Stimulated activated CD4-positive, alpha-beta T cell treated with anti-CD3 and anti-CD28 coated beads, Interleukin-4, amount 100 ng/mL, for 24 hours (primary cell): ENCODE data around the gene CNPPD1.

ENCODE experiments used
- DNase-seq: peaks from one replicate; pipeline ENCODE4 v3.0.0-alpha.2; 2020

Gene CNPPD1

GRCh38 chr2:219178377-219179175, 1.9 kb upstream of the CNPPD1 start:
- peak; percentile 29 for DNase-seq

GRCh38 chr2:219177552-219178376, 1.0 kb upstream of the CNPPD1 start, which contains the start of gene RETREG2:
RETREG2 (plus strand) TSS chr2:219178275; CDS start chr2:219178353, 78 bp downstream.
- peak; percentile 76 for DNase-seq

GRCh38 chr2:219175928-219176817, 552 bp downstream of the CNPPD1 start:
- peak; percentile 39 for DNase-seq

- DNase-seq, result no peak
These were observed 1.2 kb downstream of the CNPPD1 start for GRCh38 chr2:219175486-219175885.

GRCh38 chr2:219174801-219175200, 1.9 kb downstream of the CNPPD1 start:
- DNase-seq, result no peak

GRCh38 chr2:219174146-219174545, 2.6 kb downstream of the CNPPD1 start:
- no peak for DNase-seq

- no peak for DNase-seq
These were observed 3.5 kb downstream of the CNPPD1 start for GRCh38 chr2:219173176-219173575.

GRCh38 chr2:219172231-219173154, 4.2 kb downstream of the CNPPD1 start:
- no peak for DNase-seq

GRCh38 chr2:219171231-219171651, 5.5 kb downstream of the CNPPD1 start:
- peak; percentile 44 for DNase-seq

GRCh38 chr2:219169930-219170654, 6.6 kb downstream of the CNPPD1 start, which contains the start of gene SLC23A3:
SLC23A3 (minus strand) TSS chr2:219170029; CDS start chr2:219169984, 45 bp downstream.
- no peak for DNase-seq

GRCh38 chr2:219168932-219169331, 7.8 kb downstream of the CNPPD1 start:
- no peak for DNase-seq

GRCh38 chr2:219168526-219168925, 8.2 kb downstream of the CNPPD1 start:
- DNase-seq, result no peak

GRCh38 chr2:219167997-219168396, 8.7 kb downstream of the CNPPD1 start:
- no peak for DNase-seq

- DNase-seq, result no peak
These were observed 11.4 kb downstream of the CNPPD1 start for GRCh38 chr2:219165058-219165911.

GRCh38 chr2:219163156-219163555, 13.6 kb downstream of the CNPPD1 start:
- no peak for DNase-seq

- DNase-seq, result no peak
These were observed 15.6 kb downstream of the CNPPD1 start for GRCh38 chr2:219161097-219161496.

GRCh38 chr2:219160186-219161017, 16.3 kb downstream of the CNPPD1 start, which contains the start of gene NHEJ1:
NHEJ1 (minus strand) TSS chr2:219160815; CDS start chr2:219158362, 2,453 bp downstream.
- peak; percentile 95 for DNase-seq

GRCh38 chr2:219159771-219160185, 16.9 kb downstream of the CNPPD1 start:
- DNase-seq, result no peak

GRCh38 chr2:219158586-219158985, 18.1 kb downstream of the CNPPD1 start:
- no peak for DNase-seq
